ENCODE measurements around the gene COX17.

Gene COX17

DNA sequence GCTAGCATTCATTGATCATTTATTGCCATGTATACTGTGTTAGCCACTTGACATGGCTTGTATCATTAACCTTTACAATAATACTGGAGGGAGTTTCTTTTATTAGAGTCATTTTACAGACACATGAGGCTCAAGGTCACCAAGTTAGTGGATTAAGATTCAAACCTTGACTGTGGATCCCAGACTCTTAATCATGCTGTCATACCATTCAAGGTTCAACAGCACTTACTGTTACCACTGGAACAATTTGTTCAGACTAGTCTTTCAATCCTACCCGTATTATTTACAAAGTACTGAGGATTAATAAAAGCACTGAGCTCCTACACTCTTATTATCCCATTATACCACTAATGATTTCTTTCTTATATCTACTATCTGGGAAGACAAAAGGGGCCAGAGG, 1.2 kb downstream of the COX17 start:
- intact Hi-C loops (cut with DNase I): no loop called here

GRCh38 chr3:119675188-119675874, 1.9 kb downstream of the COX17 start:
- DNase-seq: no peak
- intact Hi-C loops (cut with DNase I): no loop called here

More for the DNA sequence above, 1.2 kb downstream of the COX17 start:
- DNase-seq: no peak

- DNase-seq: peak in 3 of 10 donors; percentile 65 to 85 (median 79)
- intact Hi-C loops (cut with DNase I): no loop called here
Observed at GRCh38 chr3:119673875-119674274, 3.3 kb downstream of the COX17 start.

- intact Hi-C loops (cut with DNase I): no loop called here
- no peak for DNase-seq
Observed at GRCh38 chr3:119672776-119673175, 4.4 kb downstream of the COX17 start.

DNA sequence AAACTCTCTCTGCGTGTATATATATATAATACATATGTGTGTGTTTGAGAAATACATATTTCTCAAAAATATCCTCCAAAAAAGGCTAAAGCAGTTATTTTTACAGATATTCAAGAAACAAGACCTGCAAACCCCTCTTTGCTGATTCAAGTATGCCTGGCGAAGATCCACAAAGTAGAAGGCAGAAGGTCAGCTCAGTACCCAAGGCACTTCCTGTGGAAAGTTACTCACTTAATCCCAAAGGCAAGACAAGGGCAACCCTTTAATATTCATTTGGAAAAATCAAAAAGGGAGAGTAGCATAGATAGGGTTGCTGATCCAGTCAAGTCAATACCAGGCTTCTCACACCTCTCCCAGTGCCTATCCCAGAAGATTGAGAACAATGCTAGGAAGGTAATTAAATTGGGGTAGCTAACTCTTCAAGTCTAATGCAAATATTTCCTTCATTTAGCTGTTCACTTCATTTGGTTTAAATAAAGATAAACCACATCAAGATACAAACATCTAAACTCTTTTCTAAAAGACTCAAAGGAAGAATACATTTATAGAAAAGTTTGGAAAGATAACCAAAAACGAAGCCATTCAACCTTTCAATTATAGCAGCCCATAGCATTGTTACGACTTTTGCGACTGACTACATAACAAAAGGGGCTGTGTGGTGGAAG, 7.2 kb downstream of the COX17 start:
- intact Hi-C loops (cut with DNase I): no loop called here
- DNase-seq: no peak

DNA sequence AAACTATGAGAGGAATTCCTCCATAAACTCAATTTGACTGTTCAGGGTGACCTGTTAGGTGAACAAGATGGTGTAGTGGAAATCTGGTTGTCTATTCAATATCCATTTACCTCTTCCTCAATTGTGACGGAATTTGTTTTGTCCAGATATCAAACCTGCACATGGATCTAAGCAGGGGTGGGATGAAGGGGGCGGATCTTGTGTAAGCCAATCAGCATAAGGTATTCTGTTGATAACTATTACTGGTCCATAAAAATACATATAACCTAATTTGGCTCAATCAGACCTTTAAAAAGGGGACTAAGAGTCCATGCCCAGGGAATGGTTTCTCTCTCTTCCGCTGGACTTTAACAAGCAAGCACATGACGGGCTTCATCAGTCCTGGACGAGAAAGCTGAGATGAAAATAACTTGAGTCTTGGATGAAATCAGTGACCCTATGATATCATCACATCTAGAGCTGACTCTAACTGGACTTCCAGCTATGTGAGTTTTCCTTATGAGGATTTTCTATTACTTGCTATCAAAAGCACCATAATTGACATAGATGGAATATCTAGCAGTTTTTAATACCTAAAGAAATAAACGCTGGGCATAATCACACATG, 11.1 kb downstream of the COX17 start:
- no peak for DNase-seq
- intact Hi-C loops (cut with DNase I): no loop called here

DNA sequence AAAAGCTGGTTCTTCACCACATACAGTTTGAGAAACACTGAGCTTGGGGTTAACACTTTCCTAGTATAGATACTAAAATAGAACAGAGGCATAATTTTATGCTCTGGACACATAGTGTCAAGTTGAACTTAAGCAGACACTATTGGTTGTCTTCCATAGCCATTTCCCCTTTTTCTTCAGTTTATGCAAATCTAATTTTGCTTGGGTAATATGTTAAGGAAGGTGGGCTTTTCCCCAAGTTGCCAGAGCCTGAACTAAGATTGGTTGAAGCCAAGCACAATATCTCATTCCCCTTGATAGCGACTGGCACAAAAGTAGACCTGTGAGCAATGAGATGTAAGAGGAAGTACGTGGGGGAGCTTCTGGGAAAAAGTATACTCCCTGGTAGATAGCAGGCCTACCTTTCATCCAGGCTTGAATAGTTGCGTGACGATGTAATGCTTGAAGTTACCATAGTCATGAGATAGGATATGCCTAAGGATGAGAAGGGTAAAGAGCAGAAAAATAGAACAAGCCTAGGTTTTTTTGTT, 12.3 kb downstream of the COX17 start:
- intact Hi-C loops (cut with DNase I): no loop called here
- no peak for DNase-seq

GRCh38 chr3:119664370-119664769, 12.8 kb downstream of the COX17 start:
- intact Hi-C loops (cut with DNase I): no loop called here
- no peak for DNase-seq

DNA sequence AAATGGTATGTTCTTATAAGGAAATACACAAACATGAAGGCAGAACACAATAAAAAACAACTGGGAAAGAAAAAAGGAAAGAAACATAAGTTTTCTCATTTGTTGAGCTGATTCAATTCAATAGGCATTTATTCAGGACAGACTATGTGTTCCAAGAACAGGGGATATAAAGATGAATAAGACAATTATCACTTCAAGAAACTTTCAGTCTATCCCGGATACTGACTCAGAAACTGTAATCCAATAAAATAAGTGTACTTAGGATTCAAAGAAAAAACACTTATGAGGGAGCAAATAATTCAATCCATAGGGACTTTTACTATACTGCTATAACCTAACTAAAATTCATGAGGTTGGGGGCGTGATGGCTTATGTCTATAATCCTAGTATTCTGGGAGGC, 13.3 kb downstream of the COX17 start:
- DNase-seq: no peak
- intact Hi-C loops (cut with DNase I): no loop called here

DNA sequence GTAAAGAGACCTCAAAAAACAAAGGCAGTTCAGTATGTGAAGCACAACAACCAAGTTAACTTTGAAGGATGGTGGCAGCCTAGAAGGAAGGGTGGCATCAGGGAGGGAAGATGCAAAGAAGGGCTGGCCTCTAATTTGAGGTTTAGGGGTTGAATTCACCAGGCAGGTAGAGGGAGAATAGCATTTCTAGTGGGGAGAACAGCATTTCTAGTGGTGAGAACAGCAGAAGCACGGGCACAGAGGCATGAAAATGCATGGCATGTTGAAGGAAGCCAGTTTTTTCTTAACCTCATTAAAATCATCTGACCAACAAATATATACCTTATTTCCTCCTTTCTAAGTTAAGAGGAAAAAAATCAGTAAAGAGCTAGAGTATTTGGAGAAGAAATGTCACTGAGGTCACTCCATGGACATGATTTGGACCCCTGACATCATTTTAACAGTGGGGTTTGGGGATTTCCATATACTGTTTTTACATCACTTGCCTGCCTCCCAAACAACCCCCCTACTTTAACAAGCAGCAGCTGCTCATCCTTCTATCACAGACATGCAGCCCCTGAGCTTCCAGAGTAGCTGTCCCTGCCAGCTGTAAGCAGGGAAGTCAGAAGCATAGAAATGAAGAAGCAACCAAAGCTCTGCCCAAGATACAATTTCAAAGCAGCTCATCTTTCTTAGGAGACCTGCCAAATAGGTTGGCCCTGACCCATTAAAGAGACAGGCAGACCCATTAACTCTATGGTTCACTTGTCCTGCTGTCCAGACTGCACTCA, 14.4 kb downstream of the COX17 start:
- no peak for DNase-seq
- intact Hi-C loops (cut with DNase I): no loop called here

GRCh38 chr3:119660474-119661440, 16.4 kb downstream of the COX17 start, which contains the start of gene POPDC2:
POPDC2 (minus strand) TSS chr3:119660589; CDS start chr3:119660423, 166 bp downstream.
- intact Hi-C loops (cut with DNase I): no loop called here
- DNase-seq: no peak

GRCh38 chr3:119659606-119660291, 17.5 kb downstream of the COX17 start:
- no peak for DNase-seq
- intact Hi-C loops (cut with DNase I): no loop called here

DNA sequence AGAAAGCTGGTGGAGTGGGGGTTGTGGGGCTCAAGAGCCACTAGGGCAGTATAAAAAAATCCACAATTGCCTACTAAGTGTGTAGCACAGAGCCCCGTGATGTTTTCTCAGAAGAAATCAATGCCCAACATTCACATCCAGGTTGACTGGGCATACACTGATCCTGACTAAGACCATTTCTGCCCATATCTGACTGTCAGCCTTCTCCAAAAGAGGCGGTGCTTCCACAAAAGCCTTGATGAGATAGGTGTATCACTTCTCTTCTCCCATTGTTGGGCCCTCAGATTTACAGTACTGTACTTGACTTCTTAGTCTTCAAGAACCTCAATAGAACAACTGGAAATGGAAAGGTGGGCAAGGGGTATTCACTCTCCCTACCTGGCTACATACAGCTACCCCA, 18.2 kb downstream of the COX17 start:
- no peak for DNase-seq
- intact Hi-C loops (cut with DNase I): no loop called here

DNA sequence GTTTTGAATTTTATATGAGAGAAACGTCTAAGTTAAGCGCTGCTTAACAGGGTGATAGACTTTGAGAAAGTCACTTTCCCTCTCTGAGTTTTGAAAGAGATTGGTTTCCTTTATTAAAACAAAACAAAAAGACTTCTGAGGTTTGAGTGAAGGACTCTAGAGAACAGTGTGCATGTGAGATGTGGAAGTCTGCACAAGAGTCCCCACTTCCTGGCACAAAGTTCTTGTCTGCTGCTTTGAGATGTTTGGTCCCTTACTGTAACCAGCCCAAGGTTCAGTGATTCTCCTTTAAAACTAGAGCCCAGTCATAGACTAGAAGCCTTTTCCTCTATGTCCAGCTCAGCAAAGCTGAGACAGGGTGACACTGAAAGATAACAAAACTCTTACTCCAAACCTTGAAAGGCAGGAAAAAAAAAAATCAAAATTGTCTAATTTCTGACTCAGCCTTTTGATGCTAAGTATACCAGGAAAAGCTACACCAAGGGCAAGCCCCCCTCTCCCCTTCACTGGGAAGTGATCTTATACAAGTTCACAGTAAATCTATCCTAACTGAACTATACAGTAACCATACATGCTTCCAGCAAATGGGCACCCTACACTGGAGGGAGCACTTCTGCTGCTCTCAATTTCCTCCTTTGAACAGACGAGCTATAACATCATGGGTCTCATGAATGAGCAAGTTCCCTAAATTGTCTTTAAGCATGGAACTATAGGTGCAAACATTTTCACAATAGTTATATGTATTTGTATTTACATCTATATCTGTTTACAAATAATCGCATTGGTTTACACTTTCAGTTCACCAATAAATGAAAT, 19.1 kb downstream of the COX17 start:
- no peak for DNase-seq
- intact Hi-C loops (cut with DNase I): no loop called here

DNA sequence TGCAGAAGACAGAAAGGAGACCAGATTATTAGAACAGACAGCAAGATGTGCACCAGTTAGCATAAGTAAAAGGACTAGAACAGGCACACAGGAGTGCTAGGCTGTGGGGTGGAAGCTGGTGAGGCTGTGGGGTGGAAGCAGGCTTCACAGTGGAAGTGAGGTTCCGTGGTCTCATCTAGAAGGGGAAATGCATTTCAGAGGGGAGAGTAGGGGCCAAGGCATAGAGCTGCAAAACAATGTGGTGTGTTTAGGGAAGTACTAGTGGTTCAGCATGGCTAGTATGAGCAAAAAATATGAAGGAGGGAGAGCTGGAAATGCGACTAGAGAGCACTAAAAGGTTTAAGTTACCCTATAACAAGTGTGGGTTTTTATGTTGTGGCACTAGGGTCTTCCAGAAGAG, 23.3 kb downstream of the COX17 start:
- intact Hi-C loops (cut with DNase I): no loop called here
- no peak for DNase-seq

DNA sequence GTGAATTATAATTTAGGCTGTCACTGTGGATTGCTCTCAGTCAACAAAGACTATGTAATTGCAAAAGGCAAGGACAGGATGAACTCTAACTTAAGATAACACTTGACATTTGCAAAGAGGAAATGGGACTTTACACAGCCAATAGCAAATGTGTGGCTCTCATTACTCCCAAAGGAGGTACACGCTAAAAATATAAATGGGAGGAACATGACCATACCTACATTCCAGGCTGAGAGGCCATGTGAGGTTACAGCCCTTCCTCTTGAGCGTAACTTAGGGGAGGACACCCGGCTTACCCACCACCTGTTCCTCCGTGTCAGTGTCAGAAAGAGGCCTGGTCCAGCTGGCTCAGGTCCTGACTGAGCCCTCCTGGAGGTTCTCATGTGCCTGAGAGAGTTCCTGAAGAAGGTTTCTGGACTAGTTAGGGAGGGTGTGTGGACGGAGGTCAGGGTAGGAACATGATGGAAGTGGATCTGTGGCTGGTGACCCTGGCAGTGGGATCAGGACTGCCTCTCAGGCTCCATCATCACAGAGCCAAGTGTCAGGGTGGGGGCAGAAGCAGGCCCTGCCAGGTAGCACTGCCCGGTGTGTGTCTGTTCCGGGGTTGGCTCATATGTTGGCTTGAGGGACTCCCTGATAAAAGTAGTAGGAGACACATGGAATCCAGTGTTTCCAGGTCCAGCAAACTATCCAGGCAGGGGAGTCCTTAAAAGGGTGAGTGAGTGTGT, 24.7 kb downstream of the COX17 start:
- intact Hi-C loops (cut with DNase I): no loop called here
- DNase-seq: no peak

GRCh38 chr3:119649761-119650160, 27.4 kb downstream of the COX17 start:
- DNase-seq: no peak
- intact Hi-C loops (cut with DNase I): no loop called here

Data from posterior cingulate gyrus (tissue), 11 donors.